ENCODE results near the gene PXMP4.

The PXMP4 gene

GRCh38 chr20:33729101-33729500 lies 9.0 kb upstream of the PXMP4 start:
- Histone ChIP-seq H2AK5ac (ENCODE audit: low read depth, low read length) (no peak overlapping the region), H3K9me3 (replicated peaks in 1 of 2; ENCODE audit: control insufficient read depth in 2 of 2, insufficient read depth in 1 of 2, low read depth in 1 of 2, low read length in 2 of 2) (no peaks in the 10 kb centered on the region), H4K8ac (ENCODE audit: low read depth, low read length) (no peak overlapping the region), H4K91ac (ENCODE audit: low read depth, low read length, poor library complexity) (no peak overlapping the region), H3K4me3 (ENCODE audit: low read length in 2 of 2) (no peak overlapping the region), H2AFZ (ENCODE audit: low read length) (no peak overlapping the region), H2BK15ac (ENCODE audit: low read length) (no peak overlapping the region), H3K27ac (replicated peaks; ENCODE audit: low read length) (no peak overlapping the region), H2BK12ac (ENCODE audit: low read length) (no peak overlapping the region), H3K9ac (ENCODE audit: low read depth, low read length, poor library complexity) (no peak overlapping the region), H3K4ac (ENCODE audit: low read length) (no peak overlapping the region), H3K36me3 (replicated peaks in 1 of 2; ENCODE audit: control insufficient read depth in 2 of 2, insufficient read depth in 2 of 2, low read length in 2 of 2) (peaks cover 0 to 2% of the 10 kb centered on the region in 2 donors), H3K27me3 (ENCODE audit: control insufficient read depth in 3 of 3, insufficient read depth in 3 of 3, low read depth in 1 of 3, low read length in 3 of 3) (peaks cover 0 to 2% (median 0%) of the 10 kb centered on the region in 3 experiments), H3K18ac (ENCODE audit: low read length) (no peak overlapping the region), H3K4me2 (ENCODE audit: insufficient read depth, low read length, poor library complexity, severe bottlenecking) (no peak overlapping the region), H2BK120ac (ENCODE audit: low read depth, low read length) (no peak overlapping the region), H3K4me1 (ENCODE audit: control insufficient read depth in 2 of 2, insufficient read depth in 1 of 2, low read depth in 1 of 2, low read length in 2 of 2) (peaks cover 3 to 8% of the 10 kb centered on the region in 2 donors), H3K23ac (ENCODE audit: low read depth, low read length, poor library complexity) (no peak overlapping the region), H2BK5ac (ENCODE audit: low read length) (no peak overlapping the region), H3K79me1 (ENCODE audit: low read depth, low read length) (peaks cover 2% of the 10 kb centered on the region), H3K14ac (ENCODE audit: low read length) (no peak overlapping the region)
- no CpG with 5 or more reads among the region's 4 CpGs for WGBS, 2 donors (ENCODE audit: extremely low coverage in 2 of 2, insufficient read length in 2 of 2, insufficient replicate concordance in 1 of 2)
- no peak for DNase-seq (ENCODE audit: low spot score)

- Histone ChIP-seq H2AFZ (ENCODE audit: low read length) (no peak overlapping the region), H3K4me1 (ENCODE audit: control insufficient read depth in 2 of 2, insufficient read depth in 1 of 2, low read depth in 1 of 2, low read length in 2 of 2) (peaks cover 0 to 6% of the 10 kb centered on the region in 2 donors), H4K8ac (ENCODE audit: low read depth, low read length) (no peak overlapping the region), H3K23ac (ENCODE audit: low read depth, low read length, poor library complexity) (no peak overlapping the region), H3K18ac (ENCODE audit: low read length) (no peak overlapping the region), H3K27me3 (ENCODE audit: control insufficient read depth in 3 of 3, insufficient read depth in 3 of 3, low read depth in 1 of 3, low read length in 3 of 3) (peaks cover 0 to 2% (median 0%) of the 10 kb centered on the region in 3 experiments), H3K4me3 (ENCODE audit: low read length in 2 of 2) (no peak overlapping the region), H2BK5ac (ENCODE audit: low read length) (no peak overlapping the region), H3K9me3 (replicated peaks in 1 of 2; ENCODE audit: control insufficient read depth in 2 of 2, insufficient read depth in 1 of 2, low read depth in 1 of 2, low read length in 2 of 2) (no peaks in the 10 kb centered on the region), H2BK15ac (ENCODE audit: low read length) (no peak overlapping the region), H2AK5ac (ENCODE audit: low read depth, low read length) (no peak overlapping the region), H3K4me2 (ENCODE audit: insufficient read depth, low read length, poor library complexity, severe bottlenecking) (no peak overlapping the region), H3K14ac (ENCODE audit: low read length) (no peak overlapping the region), H3K27ac (replicated peaks; ENCODE audit: low read length) (no peak overlapping the region), H3K4ac (ENCODE audit: low read length) (no peak overlapping the region), H3K79me1 (ENCODE audit: low read depth, low read length) (peaks cover 2% of the 10 kb centered on the region), H2BK120ac (ENCODE audit: low read depth, low read length) (no peak overlapping the region), H3K9ac (ENCODE audit: low read depth, low read length, poor library complexity) (no peak overlapping the region), H3K36me3 (replicated peaks in 1 of 2; ENCODE audit: control insufficient read depth in 2 of 2, insufficient read depth in 2 of 2, low read length in 2 of 2) (peaks cover 0 to 2% of the 10 kb centered on the region in 2 donors), H4K91ac (ENCODE audit: low read depth, low read length, poor library complexity) (no peak overlapping the region), H2BK12ac (ENCODE audit: low read length) (no peak overlapping the region)
- no peak for DNase-seq (ENCODE audit: low spot score)
- WGBS, 2 donors (ENCODE audit: extremely low coverage in 2 of 2, insufficient read length in 2 of 2, insufficient replicate concordance in 1 of 2), result no CpG with 5 or more reads among the region's 2 CpGs
Measured at GRCh38 chr20:33728463-33728862, 8.4 kb upstream of the PXMP4 start.

GRCh38 chr20:33727806-33728205 lies 7.7 kb upstream of the PXMP4 start:
- peaks cover 0 to 2% (median 0%) of the 10 kb centered on the region in 3 experiments for H3K27me3 ChIP-seq (ENCODE audit: control insufficient read depth in 3 of 3, insufficient read depth in 3 of 3, low read depth in 1 of 3, low read length in 3 of 3)
- H3K9me3 ChIP-seq (replicated peaks in 1 of 2; ENCODE audit: control insufficient read depth in 2 of 2, insufficient read depth in 1 of 2, low read depth in 1 of 2, low read length in 2 of 2), result no peaks in the 10 kb centered on the region
- no peak overlapping the region for H2AK5ac ChIP-seq (ENCODE audit: low read depth, low read length)
- peak overlapping the region; percentile 59 for H3K18ac ChIP-seq (ENCODE audit: low read length)
- peaks cover 0 to 6% of the 10 kb centered on the region in 2 donors for H3K4me1 ChIP-seq (ENCODE audit: control insufficient read depth in 2 of 2, insufficient read depth in 1 of 2, low read depth in 1 of 2, low read length in 2 of 2)
- peaks cover 0 to 2% of the 10 kb centered on the region in 2 donors for H3K36me3 ChIP-seq (replicated peaks in 1 of 2; ENCODE audit: control insufficient read depth in 2 of 2, insufficient read depth in 2 of 2, low read length in 2 of 2)
- H2BK15ac ChIP-seq (ENCODE audit: low read length), result peak overlapping the region; percentile 45
- H3K4me2 ChIP-seq (ENCODE audit: insufficient read depth, low read length, poor library complexity, severe bottlenecking), result no peak overlapping the region
- H4K91ac ChIP-seq (ENCODE audit: low read depth, low read length, poor library complexity), result no peak overlapping the region
- H2BK120ac ChIP-seq (ENCODE audit: low read depth, low read length), result no peak overlapping the region
- no peak overlapping the region for H3K27ac ChIP-seq (replicated peaks; ENCODE audit: low read length)
- H3K4me3 ChIP-seq (ENCODE audit: low read length in 2 of 2), result no peak overlapping the region
- no CpG with 5 or more reads among the region's 3 CpGs for WGBS, 2 donors (ENCODE audit: extremely low coverage in 2 of 2, insufficient read length in 2 of 2, insufficient replicate concordance in 1 of 2)
- no peak overlapping the region for H4K8ac ChIP-seq (ENCODE audit: low read depth, low read length)
- no peak overlapping the region for H2BK5ac ChIP-seq (ENCODE audit: low read length)
- H3K4ac ChIP-seq (ENCODE audit: low read length), result no peak overlapping the region
- DNase-seq (ENCODE audit: low spot score), result no peak
- H3K23ac ChIP-seq (ENCODE audit: low read depth, low read length, poor library complexity), result no peak overlapping the region
- H2AFZ ChIP-seq (ENCODE audit: low read length), result no peak overlapping the region
- H2BK12ac ChIP-seq (ENCODE audit: low read length), result no peak overlapping the region
- peaks cover 2% of the 10 kb centered on the region for H3K79me1 ChIP-seq (ENCODE audit: low read depth, low read length)
- H3K9ac ChIP-seq (ENCODE audit: low read depth, low read length, poor library complexity), result no peak overlapping the region
- no peak overlapping the region for H3K14ac ChIP-seq (ENCODE audit: low read length)

- WGBS, 2 donors (ENCODE audit: extremely low coverage in 2 of 2, insufficient read length in 2 of 2, insufficient replicate concordance in 1 of 2), result no CpG with 5 or more reads among the region's 5 CpGs
- no peak overlapping the region for H2AFZ ChIP-seq (ENCODE audit: low read length)
- H2BK120ac ChIP-seq (ENCODE audit: low read depth, low read length), result no peak overlapping the region
- H2BK15ac ChIP-seq (ENCODE audit: low read length), result no peak overlapping the region
- H3K79me1 ChIP-seq (ENCODE audit: low read depth, low read length), result no peaks in the 10 kb centered on the region
- H2AK5ac ChIP-seq (ENCODE audit: low read depth, low read length), result no peak overlapping the region
- H3K27ac ChIP-seq (replicated peaks; ENCODE audit: low read length), result no peak overlapping the region
- no peaks in the 10 kb centered on the region for H3K27me3 ChIP-seq (ENCODE audit: control insufficient read depth in 3 of 3, insufficient read depth in 3 of 3, low read depth in 1 of 3, low read length in 3 of 3)
- H3K4me2 ChIP-seq (ENCODE audit: insufficient read depth, low read length, poor library complexity, severe bottlenecking), result no peak overlapping the region
- no peak overlapping the region for H4K8ac ChIP-seq (ENCODE audit: low read depth, low read length)
- H3K18ac ChIP-seq (ENCODE audit: low read length), result no peak overlapping the region
- no peaks in the 10 kb centered on the region for H3K9me3 ChIP-seq (replicated peaks in 1 of 2; ENCODE audit: control insufficient read depth in 2 of 2, insufficient read depth in 1 of 2, low read depth in 1 of 2, low read length in 2 of 2)
- no peak overlapping the region for H2BK5ac ChIP-seq (ENCODE audit: low read length)
- H3K4ac ChIP-seq (ENCODE audit: low read length), result no peak overlapping the region
- no peak overlapping the region for H3K4me3 ChIP-seq (ENCODE audit: low read length in 2 of 2)
- no peak overlapping the region for H3K9ac ChIP-seq (ENCODE audit: low read depth, low read length, poor library complexity)
- H3K4me1 ChIP-seq (ENCODE audit: control insufficient read depth in 2 of 2, insufficient read depth in 1 of 2, low read depth in 1 of 2, low read length in 2 of 2), result peaks cover 0 to 3% of the 10 kb centered on the region in 2 donors
- H3K36me3 ChIP-seq (replicated peaks in 1 of 2; ENCODE audit: control insufficient read depth in 2 of 2, insufficient read depth in 2 of 2, low read length in 2 of 2), result peaks cover 0 to 2% of the 10 kb centered on the region in 2 donors
- no peak overlapping the region for H4K91ac ChIP-seq (ENCODE audit: low read depth, low read length, poor library complexity)
- DNase-seq (ENCODE audit: low spot score), result no peak
- H3K23ac ChIP-seq (ENCODE audit: low read depth, low read length, poor library complexity), result no peak overlapping the region
- no peak overlapping the region for H2BK12ac ChIP-seq (ENCODE audit: low read length)
- H3K14ac ChIP-seq (ENCODE audit: low read length), result no peak overlapping the region
Measured at GRCh38 chr20:33727115-33727479, 7.0 kb upstream of the PXMP4 start.
